ENCODE measurements around the gene PDE4D. TPM values are rescaled to one million over a fixed set of nuclear protein-coding genes. Genes with fewer than 3 reads are reported as not detected.
A peak's percentile ranks its signal among the peaks of the same experiment; 100 is the strongest.

The PDE4D gene
- total RNA-seq, 1 experiment from 2014 or later, result 2.1 TPM

- Histone ChIP-seq H2BK15ac (ENCODE audit: low read depth, low read length) (no peak overlapping the region), H3K9me3 (ENCODE audit: control insufficient read depth, low read depth, low read length) (no peaks in the 10 kb centered on the region), H3K4me2 (ENCODE audit: insufficient read depth, insufficient read length, low read length) (peak overlapping the region; percentile 84), H2BK5ac (ENCODE audit: insufficient read length, low read length) (no peak overlapping the region), H3T11ph (ENCODE audit: low read length) (no peak overlapping the region), H4K8ac (replicated peaks; ENCODE audit: insufficient read length, low read depth, low read length) (no peak overlapping the region), H3K4ac (ENCODE audit: low read depth, low read length) (no peak overlapping the region), H2BK20ac (ENCODE audit: low read depth, low read length, poor library complexity, severe bottlenecking) (no peak overlapping the region), H2BK120ac (ENCODE audit: low read depth, low read length, poor library complexity, severe bottlenecking) (no peak overlapping the region), H3K18ac (ENCODE audit: insufficient read length, low read depth, low read length) (no peak overlapping the region), H3K9ac (ENCODE audit: extremely low read depth, insufficient read length, low read length) (no peak overlapping the region), H4K20me1 (ENCODE audit: control insufficient read depth, insufficient read depth, insufficient read length) (no peaks in the 10 kb centered on the region), H3K27me3 (ENCODE audit: insufficient read depth, low read length) (peaks cover 17% of the 10 kb centered on the region; the same call in 1 of the 2 replicates), H3K23me2 (ENCODE audit: insufficient read length, low read depth, low read length, poor library complexity, severe bottlenecking) (peaks cover 16% of the 10 kb centered on the region), H4K91ac (ENCODE audit: insufficient read length, low read depth, low read length) (no peak overlapping the region), H3K79me2 (ENCODE audit: insufficient read depth, low read length) (no peaks in the 10 kb centered on the region), H2AK5ac (ENCODE audit: insufficient read length, low read length) (no peak overlapping the region), H2AFZ (ENCODE audit: low read length) (no peak overlapping the region), H3K27ac (ENCODE audit: insufficient read length, low read depth, low read length) (no peak overlapping the region), H3K4me1 (ENCODE audit: insufficient read depth, low read length) (0 out of 2 replicates have a peak, but pooled peaks cover 4% of the 10 kb centered on the region), H3K56ac (ENCODE audit: insufficient read length, low read depth, low read length) (no peak overlapping the region), H3K23ac (ENCODE audit: insufficient read length, low read depth, low read length) (no peak overlapping the region), H3K14ac (ENCODE audit: insufficient read depth, low read length) (no peak overlapping the region), H4K5ac (ENCODE audit: insufficient read length, low read depth, low read length) (no peak overlapping the region), H2BK12ac (ENCODE audit: insufficient read length, low read depth, low read length) (no peak overlapping the region), H3K79me1 (ENCODE audit: insufficient read depth, low read depth, low read length, poor library complexity, severe bottlenecking) (no peaks in the 10 kb centered on the region)
- H3K4me3 Mint-ChIP-seq, result peak overlapping the region; percentile 85 to 93
- no peak overlapping the region for H3K27ac Mint-ChIP-seq
- no CpG with 5 or more reads among the region's 13 CpGs for WGBS (ENCODE audit: extremely low coverage, insufficient read length, low lambda C conversion rate)
- DNase-seq, result no peak
- TF ChIP-seq, protein P1, sequence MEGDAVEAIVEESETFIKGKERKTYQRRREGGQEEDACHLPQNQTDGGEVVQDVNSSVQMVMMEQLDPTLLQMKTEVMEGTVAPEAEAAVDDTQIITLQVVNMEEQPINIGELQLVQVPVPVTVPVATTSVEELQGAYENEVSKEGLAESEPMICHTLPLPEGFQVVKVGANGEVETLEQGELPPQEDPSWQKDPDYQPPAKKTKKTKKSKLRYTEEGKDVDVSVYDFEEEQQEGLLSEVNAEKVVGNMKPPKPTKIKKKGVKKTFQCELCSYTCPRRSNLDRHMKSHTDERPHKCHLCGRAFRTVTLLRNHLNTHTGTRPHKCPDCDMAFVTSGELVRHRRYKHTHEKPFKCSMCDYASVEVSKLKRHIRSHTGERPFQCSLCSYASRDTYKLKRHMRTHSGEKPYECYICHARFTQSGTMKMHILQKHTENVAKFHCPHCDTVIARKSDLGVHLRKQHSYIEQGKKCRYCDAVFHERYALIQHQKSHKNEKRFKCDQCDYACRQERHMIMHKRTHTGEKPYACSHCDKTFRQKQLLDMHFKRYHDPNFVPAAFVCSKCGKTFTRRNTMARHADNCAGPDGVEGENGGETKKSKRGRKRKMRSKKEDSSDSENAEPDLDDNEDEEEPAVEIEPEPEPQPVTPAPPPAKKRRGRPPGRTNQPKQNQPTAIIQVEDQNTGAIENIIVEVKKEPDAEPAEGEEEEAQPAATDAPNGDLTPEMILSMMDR (conservative IDR thresholded peaks at IDR 0.05), result no peak
- peaks cover 49% of the 10 kb centered on the region for H3K27me3 Mint-ChIP-seq (ENCODE audit: low read depth)
- no peaks in the 10 kb centered on the region; a peak in 1 of 5 replicates for H3K9me3 Mint-ChIP-seq
- H3K4me1 Mint-ChIP-seq, result peaks cover 7 to 15% of the 10 kb centered on the region in 2 experiments
- no peaks in the 10 kb centered on the region for H3K36me3 Mint-ChIP-seq (ENCODE audit: insufficient read depth in 1 of 3, low read depth in 3 of 3)
These were observed 853.3 kb downstream of the PDE4D start for GRCh38 chr5:59040024-59040803.
